HG03442 (cell line): ENCODE measurements around the gene COASY.

ENCODE experiments used
- ATAC-seq: cut with Tn5 transposase; IDR thresholded peaks from one replicate; pipeline ENCODE4 v1.9.1; 2021; ENCODE audit warnings: mild to moderate bottlenecking, moderate library complexity; ENCODE audit not compliant: unreplicated experiment

COASY gene

DNA sequence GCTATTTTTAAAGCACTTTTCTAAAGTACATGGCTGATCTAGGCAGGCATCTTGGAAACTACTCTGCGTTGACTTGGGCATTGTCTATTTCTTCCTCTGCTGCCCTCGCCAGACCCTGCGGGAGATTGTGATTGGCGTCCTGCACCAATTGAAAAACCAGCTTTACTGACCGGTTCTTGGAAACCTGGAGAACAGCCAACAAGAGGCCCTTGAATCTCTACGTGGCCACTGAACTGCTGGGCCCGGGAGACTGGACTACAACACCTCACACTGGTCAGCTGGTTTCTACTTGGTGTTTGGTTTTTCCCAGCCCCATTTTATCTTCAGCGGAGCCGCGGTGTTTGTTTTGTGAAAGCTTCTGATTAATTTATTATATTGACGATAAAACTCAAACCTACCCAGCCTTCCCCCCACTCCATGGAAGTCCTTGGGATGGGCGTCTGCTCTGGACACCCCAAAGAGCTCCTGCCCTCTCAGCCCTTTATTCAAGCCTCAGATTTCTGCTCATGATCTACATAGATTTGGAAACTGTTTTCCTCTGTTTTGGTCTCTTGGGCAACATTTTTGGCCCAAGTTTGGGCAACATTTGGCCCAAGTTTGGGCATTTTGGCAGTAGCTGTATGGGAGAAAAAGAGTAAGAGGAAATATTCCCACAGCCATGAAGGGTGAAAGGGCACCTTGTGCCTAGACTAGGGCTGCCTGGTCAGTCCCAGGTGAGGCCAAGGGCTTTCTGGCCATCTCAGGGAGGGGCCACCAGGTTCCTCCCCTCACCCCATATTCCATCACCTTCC is 9.7 kb downstream of the COASY start:
- no peak for ATAC-seq

DNA sequence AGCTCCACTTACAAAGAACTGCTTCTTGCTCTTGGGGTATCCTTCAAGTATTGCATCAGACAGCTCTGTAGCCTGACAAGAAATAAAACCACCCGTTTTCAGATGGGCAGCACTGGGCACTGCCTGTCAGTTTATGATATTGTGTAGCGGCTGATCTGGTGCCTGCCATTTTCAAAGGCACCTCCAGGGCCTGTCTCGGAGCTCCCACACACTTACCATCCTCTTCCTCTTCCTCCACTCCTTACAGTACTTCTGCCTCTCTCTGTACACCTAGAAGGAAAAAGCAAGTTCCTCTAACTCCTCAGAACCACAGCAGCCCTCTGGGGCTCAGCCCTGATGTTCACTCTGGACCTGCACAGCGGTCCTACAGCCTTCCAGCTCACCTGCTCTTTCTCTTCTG is 11.1 kb downstream of the COASY start:
- no peak for ATAC-seq

DNA sequence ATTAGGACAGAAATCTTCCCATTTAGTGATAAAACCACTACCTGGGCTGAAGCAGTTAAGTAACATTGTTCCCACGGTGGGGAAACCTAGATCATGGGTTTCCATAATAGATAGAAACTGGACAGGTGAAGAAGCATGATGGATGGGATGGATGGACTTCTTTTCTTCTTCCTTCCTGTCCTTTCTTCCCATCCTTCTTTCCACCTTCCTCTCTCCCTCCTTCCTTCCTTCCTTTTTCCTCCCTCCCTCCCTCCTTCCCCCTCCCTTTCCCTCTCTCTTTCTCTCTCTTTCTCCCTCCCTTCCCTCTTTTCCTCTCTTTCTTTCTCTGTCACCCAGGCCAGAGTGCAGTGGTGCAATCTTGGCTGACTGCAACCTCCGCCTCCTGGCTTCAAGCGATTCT is 12.5 kb downstream of the COASY start:
- ATAC-seq = no peak

DNA sequence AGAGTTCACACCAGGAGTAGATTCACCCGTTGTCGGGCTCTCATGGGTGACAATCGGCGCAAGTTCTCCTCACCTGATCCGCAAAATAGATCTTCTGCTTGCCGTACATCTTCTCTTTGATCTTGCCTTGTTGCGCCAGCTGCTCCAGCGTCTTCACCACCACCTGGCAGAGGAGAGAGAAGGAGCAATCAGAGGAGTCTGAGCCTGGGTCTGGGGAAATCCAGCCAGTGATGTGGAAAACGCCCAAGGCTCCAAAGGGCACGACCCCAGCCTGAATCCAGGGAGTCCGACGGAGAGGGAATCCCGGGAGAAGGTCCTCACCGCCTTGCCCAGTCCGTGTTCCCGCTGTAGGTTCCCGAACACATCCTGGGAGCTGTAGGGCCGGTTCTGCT is 15.2 kb downstream of the COASY start:
- no peak for ATAC-seq

DNA sequence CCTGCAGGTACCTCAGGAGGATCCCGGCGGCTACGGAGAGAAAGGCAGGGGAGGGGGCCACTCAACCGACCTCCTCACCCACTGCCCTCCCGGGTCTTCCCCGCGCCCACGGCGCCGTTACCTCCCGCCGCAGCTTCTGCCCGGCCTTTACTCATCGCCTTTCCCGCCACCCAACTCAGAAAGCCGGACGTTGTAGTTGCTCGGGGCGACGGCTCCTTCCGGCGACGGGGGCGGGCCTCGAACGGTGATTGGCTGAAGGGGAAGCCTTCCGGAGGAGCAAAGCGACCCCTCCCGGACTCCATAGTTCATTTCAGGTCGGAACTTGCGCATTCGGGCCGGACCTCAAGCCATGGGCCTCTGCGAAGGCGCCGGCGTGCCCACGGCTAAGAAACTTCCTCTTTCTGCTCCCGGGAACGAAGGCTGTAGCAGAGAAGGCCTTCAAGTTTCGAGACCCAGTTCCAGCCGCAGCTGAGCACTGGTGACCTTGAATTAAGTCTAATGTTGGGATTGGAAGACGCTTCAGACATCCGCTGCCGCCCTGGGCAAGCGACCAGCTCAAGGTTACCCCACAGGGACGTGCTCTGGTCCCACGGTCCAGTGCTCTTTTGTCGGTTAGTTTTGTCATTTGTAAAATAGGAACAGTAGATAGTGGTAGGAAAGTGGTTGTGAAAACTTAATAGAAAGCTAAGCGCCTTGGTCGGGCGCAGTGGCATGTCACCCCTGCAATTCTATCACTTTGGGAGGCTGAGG is 15.8 kb downstream of the COASY start, which contains the start of gene PSMC3IP:
PSMC3IP (minus strand) TSS at position 198 of the 750 bp plus-strand sequence; CDS start at position 155, 43 bp downstream.
- peak; percentile 76 for ATAC-seq

DNA sequence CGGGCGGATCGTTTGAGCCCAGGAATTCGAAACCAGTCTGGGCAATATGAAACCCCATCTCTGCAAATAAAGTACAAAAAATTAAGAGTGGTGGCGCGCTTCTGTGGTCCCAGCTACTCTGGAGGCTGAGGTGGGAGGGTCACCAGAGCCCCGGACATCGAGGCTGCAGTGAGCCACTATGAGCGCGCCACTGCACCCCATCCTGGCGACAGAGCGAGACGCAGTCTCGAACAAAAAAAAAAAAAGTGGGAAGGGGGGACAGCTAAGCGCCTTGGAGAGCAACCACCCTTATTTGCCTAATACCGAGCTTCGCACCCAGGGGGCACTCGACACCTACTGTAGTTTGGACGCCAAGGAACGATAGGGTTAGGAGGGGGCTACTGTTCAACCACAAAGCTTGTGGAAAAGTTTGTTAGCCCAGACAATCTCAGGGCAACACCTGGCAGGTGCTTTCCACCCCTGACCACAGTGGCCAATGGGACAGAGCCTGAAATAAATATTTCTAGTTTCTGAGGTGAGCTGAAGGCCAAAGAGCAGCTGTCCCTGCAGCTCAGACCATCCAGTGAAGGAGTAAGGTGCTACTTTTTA is 16.4 kb downstream of the COASY start:
- ATAC-seq = peak; percentile 49

DNA sequence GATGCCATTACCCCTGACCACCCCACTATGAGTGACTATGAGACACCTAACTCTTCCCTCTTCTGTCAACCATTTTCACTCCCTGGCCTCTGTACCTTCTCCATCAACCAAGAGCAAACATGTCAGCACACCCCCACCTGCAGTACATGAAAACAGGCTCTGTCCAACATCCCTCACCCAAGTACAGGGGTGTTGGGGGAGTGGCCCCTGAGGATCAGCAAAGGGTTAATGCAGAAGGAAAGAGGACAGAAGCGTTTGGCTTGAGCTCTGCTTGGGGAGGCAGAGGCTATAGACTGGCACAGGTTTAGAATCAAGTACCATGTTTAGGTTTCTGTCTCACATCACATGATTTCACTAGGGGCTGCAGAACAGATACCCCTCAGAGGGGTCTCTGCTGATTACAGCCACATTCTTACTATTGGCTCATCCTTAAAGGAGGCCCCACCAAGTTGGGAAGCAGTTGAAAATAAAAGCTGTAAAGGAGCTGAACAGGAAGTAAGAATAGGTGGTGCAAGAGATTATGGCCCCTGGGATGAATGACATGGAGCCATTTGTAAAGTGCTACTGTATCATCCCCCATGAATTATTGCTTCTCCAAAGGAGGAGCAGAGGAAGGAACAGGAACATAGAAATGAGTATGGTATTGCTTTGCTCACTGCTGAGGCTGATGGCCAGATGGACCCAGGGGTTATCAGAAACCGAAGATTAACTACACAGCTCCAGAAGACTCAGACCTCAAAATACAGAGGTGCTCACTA is 18.0 kb downstream of the COASY start:
- ATAC-seq = no peak

DNA sequence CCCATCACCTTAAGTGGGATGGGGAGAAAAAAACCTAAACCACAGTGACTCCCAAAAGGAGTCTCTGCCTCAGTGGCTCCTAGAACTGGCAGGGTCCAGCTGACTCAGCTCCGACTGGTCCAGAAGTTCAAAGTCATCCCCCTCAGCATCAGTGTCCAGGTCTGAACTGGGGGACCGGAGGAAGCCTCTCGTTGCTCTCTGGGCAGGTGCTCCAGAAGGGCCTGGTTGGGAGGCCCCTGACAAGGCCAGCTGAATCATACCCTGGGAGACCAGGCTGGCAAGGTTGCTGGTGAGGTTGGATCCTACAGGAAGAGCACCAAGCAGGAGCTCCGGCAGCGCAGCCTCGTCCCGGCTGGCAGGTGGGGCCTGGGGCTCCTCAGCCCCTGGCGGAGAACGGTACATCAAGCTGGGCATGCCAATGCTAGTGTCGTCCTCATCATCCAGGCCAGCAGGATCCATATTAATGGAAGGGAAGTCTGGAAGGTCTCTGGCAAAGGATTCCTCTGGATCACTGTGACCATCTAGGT is 19.9 kb downstream of the COASY start:
- ATAC-seq = no peak

DNA sequence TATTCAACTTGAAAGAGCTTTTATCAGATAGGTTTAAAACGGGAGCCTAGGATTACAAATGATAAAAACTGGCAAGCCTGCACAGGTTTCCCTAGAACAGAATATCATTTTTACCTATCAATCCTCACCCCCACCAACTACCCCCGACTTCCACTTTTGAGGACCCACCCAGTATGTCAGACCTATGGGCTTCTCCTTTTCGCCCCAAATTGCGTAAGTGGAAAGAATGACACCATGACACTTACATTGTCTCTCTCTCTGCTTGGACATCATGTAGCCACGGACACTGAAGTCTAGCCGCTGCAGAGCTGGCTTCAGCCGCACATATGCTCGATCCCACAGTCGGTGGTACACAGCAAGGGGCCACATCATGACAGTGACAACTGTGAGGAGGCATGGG is 22.9 kb downstream of the COASY start:
- no peak for ATAC-seq

DNA sequence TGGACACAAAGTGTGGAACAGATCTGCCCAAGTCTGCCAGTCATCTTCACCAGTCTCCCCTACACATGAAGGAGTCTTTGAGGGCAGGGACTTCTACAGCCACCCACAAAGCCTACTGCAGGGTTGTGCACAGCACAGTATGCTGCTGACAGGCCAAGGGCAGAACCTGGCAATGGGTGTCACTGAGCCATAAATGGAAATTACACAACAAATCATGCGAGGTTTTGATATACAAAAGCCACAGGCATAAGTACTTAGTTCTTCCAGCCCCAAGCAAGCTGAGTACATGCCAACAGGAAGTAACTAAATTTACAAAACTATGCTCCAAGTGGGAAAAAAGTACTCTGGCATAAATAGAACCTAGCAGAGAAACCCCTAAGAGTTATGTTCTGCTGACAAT is 23.4 kb downstream of the COASY start:
- ATAC-seq = no peak

DNA sequence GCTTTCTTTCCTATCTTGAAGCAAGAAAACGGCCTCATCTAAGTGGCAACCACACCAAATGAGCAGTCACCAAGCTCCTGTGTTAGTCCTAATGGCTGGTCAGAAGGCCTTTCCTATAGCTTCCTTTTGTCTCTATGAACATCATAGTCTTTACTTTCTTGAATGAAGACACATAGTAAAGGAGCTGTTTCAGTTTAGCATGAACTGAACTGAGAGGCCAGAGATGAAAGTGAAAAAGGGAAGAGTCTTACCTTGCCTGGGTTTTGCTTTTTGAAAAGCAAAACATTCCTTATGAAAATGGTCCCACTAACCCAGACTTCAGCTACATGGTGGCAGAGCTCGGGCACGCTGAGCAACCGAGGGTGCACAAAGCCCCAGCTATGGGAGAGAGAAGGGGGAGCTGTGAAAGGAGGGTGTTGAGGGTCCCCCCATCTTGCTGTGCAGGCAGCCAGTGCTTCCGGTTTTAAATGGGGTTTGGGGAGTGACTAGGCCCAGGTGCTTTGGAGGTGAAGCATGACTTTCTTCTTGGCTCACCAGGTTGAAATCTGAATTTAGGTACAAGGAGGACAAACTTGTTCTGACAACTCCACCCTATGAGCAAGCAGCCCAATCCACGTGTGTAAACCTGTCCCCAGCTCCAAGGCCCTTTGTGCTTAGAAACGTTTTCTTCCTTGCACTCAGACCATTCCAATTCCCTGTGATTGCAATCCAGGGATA is 24.7 kb downstream of the COASY start:
- ATAC-seq = no peak

DNA sequence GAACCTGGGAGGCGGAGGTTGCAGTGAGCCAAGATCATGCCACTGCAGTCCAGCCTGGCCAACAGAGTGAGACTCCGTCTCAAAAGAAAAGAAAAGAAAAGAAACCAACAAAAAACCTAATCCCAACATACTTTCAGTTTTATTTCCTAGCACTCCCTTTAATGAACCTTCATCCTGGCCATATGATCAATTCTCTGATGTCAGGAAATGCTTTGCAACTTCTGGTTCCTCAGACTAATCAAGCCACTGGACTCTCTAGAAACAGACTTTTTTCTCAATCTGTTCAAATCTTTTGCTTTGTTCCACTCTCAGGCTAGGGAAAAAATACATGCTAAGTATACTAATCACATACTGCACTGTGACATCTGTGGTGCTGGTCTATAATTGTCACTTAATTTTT is 28.9 kb downstream of the COASY start:
- ATAC-seq = no peak

DNA sequence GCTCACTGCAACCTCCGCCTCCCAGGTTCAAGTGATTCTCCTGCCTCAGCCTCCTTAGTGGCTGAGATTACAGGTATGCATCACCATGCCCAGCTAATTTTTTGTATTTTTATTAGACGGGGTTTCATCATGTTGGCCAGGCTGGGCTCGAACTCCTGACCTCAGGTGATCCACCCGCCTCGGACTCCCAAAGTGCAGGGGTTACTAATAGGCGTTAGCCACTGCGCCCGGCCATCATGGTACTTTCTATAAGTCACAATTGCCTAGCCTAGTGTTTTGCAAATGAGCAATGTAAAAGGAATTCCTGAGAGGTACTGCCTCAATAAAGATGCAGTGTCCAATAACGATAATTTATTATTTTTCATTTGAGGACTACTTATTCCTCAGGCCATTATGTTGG is 29.5 kb downstream of the COASY start:
- ATAC-seq = no peak

DNA sequence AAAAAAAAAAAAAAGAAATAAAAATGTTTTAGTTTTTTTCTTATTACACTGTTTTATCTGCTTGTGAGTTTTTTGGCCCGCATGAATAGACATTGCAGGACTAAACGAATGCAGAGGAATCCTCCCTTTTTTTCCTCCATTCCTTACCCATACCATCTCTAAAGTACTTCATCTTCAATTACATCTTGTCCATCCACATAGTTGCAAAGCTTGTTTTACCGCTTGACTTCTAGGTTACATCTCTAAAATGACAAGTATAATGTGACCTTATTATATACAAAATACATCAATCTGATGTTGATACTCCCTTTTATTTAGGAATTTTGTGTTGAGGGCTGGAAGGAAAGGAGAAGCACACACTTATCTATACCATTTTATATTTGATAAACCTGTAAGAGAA is 34.4 kb downstream of the COASY start:
- no peak for ATAC-seq

DNA sequence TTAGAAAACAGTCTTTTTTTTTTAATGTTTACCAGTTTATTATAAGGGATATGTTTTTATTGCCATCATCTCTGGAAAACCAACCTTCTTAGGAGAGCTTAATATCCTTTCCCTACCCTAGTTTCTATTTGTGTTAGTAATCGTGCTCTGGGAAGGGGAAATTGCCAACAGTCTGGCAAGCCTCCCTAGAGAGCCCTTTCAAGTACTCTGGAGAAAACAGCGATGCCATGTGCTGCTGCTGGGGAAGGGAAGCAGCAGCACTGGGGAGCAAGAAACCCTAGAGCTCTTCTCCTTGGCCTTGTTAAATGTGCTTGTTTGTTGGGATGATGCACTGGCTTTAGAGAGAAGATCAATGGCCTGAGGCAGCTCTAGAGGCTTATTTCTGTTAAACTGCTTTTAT is 37.0 kb downstream of the COASY start:
- no peak for ATAC-seq

DNA sequence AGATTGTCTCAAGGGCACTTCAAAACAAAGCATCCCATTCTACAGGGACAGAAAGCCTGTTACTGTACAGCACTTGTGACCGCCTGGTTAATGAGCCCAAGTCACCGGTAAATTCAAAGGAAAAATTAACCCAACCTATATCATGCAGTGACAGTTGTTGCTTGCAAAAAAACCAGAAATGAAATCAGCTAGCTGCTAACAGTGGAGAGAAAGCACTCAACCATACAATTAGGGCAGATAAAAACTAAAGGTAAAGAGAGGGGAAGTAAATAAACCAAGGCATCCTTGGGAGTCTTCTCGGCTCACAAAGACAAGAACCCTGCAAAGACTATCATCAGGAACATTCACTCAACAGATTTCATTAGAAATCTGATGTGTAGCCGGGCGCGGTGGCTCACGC is 41.4 kb downstream of the COASY start:
- no peak for ATAC-seq

DNA sequence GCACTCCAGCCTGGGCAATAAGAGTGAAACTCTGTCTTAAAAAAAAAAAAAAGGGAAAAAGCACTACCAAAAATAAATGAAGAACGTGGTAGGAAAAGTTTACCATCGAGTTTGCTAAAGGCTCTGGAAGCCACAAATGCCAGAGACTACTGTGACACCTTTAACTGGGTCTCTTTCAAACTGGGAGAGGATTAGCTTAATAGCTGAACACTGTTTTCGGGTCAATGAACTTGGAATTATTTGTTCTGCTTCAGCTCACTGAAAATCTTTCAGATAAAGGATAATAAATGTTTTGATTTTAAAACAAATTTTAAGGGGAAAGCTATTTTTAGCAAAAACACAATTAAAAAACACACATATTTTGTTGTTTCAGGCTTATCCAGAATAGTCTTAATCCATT is 45.8 kb downstream of the COASY start:
- no peak for ATAC-seq

DNA sequence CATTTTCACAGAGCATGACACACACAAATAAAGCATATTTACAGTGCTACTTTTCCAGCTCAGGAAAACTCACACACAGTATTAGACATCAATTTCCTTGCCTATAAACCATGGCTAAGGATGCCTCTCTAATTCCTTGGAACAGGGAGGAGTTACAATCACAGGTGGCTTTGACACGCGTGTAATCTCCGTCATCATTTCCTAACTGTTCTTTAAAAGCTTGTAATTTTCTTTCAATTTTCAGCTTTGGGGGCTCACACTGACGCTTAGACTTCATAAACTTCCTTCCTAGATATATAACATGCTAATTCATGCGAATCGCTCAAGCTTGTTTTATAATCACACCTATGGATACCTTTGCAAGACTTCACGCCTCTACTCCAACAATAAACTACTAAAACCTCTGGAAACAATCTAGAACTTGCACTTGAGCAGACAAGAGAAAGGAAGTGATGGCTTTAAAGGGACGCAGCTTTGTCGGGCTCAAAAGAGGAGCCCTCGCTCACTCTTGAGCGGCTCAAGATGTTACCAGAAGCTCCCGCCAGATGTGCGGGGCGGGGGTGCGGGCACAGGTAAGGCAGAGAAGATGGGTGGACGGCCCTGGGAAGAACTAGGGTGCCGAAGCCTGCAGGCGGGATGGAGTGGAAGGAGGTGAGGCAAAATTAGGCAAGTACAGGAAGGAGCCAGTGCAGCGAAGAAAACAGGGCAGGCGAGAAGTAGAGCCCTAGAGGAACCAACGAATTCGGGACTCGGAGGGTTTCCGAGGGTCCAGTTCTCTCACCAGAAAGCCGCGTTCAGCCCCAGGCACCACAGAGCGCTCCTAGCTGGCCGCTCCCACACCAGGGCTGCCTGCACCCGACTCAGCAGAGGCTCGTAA is 46.6 kb downstream of the COASY start:
- peak; percentile 1 for ATAC-seq

DNA sequence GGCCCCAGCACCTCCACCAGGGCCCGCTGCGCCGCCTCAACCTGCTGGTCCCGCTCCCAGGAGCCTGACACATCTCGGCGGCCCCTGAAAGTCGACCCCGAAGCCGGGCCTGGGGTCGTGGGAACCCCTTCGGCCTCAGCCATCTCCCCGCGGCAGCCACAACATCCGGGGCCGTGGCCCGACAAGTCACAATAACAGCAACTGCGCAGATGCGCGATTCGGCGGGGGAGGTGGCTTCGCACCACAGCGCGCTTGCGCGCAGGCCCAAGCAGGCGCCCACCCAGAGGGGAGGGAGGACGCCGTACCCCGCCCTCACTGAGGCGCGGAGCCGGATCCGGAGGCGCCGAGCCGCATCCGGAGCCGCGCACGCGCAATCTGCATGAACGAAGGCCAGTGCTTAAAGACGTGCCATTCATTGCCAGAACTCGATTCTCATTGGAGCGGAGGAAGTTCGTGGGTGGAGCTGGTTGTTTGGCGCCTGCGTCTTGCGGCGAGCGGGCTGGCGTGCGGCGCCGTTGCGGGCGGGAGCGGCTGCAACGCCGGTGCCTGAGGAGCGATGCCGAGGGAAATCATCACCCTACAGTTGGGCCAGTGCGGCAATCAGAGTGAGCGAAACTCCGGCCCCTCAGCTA is 47.4 kb downstream of the COASY start, which contains the start of the genes RETREG3 and TUBG1:
RETREG3 (minus strand) TSS at position 193 of the 632 bp plus-strand sequence; CDS start at position 143, 50 bp downstream.
TUBG1 (plus strand) TSS at position 502 of the 632 bp plus-strand sequence; CDS start at position 557, 55 bp downstream.
- peak; percentile 88 for ATAC-seq
